Hindlimb muscle (tissue), 1 donor: ENCODE results near the gene TXLNG. TPM values are rescaled to one million over a fixed set of nuclear protein-coding genes. Genes with fewer than 3 reads are reported as not detected.
A peak's percentile ranks its signal among the peaks of the same experiment; 100 is the strongest.

Source experiments
- DNase-seq: peaks from one replicate; pipeline ENCODE4 v3.0.0-alpha.2; 2013
- polyA plus RNA-seq: library from polyadenylated mRNA; unstranded; fragments of 120-200 nt; gene quantifications from one replicate; pipeline ENCODE4 v1.2.1, GENCODE V29; 2013; ENCODE audit not compliant: insufficient read length

Gene TXLNG
- polyA plus RNA-seq, 1 donor = 9.2 TPM

DNA sequence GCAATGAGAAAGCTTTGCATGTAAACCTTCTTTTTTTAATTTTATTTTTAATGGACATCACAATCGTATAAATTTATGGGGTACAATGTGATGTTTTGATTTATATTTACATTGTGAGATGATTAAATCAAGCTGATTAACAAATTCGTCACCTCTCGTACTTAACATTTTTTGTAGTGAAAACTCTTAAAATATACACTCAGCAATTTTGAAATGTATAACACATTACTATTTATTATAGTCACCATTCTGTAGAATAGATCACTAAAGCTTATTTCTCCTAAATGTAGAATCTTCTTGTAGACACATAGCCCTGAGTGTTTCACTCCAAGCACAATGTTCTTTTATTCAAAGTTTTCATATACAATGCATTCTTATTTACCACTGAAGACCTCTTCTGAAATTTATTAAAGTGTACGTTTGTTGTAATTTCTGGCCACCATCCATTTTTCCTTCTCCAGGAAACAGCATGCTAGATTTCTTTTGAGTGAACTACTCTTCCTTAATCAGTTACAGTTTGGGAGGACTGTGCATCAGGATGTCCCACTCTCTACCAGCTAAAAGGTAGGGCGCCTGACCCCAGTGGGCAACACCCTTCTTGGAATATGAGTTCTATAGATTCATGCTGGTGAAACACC, 88.3 kb downstream of the TXLNG start:
- DNase-seq = no peak

GRCh38 chrX:16876696-16877095, 90.4 kb downstream of the TXLNG start:
- no peak for DNase-seq

GRCh38 chrX:16882169-16882568, 95.9 kb downstream of the TXLNG start:
- DNase-seq = peak; percentile 30

DNA sequence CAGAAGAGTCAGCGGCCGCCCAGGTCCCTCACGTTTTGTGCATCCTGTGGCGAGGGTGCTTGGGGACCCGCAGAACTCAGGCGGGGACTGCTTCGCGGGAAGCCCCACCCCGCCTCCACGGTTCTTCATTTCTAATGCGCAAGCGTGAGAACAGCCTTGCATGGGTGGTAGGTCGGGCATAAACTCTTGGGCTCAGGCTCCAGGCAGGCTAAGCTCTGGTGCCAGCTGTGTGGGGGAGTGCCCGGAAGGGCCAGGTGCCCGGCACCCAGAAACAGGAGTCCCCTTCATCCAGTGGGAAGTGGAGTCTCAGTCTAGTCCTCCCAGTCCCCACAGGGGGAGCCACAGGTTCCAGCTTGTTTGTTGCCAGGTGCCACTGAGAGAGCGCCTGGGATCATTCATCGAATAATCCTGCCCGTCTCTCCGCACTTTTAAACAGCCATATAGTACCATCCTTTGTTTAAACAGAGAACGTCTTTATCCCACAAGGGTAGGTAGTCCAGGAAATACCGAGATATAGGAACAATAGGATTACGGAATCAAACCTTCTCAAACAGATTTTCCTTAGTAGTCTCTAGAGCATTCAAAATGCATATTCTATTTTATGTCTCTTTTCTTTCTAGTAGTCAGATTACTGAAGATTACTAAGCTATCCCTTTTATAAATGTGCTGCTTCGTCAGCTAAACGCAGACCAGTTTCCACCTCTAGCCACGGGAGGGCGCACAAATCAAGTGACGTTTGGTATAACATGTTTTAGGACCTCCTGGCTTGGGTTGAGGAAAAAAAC, 96.6 kb downstream of the TXLNG start:
- peak; percentile 72 for DNase-seq

GRCh38 chrX:16883487-16883804, 97.2 kb downstream of the TXLNG start:
- DNase-seq = no peak

GRCh38 chrX:16885628-16886027, 99.4 kb downstream of the TXLNG start:
- no peak for DNase-seq

GRCh38 chrX:16892504-16893362, 106.5 kb downstream of the TXLNG start:
- peak; percentile 63 for DNase-seq

Other genes starting within 250 kb of the TXLNG start
- gene S100G, start 136.3 kb upstream of the TXLNG start, polyA plus RNA-seq = not detected
- 20.8 TPM for gene CTPS2, start 73.8 kb upstream of the TXLNG start, polyA plus RNA-seq
- 15.9 TPM for gene SYAP1, start 66.9 kb upstream of the TXLNG start, polyA plus RNA-seq
- gene RBBP7, start 83.9 kb downstream of the TXLNG start, polyA plus RNA-seq = 159 TPM
- 7.1 TPM for gene REPS2, start 160.2 kb downstream of the TXLNG start, polyA plus RNA-seq